GM12878 (cell line): ENCODE data around the gene UGT2A1. TPM values are rescaled to one million over a fixed set of nuclear protein-coding genes. Genes with fewer than 3 reads are reported as not detected.

ENCODE experiments used
- ATAC-seq: fragments of 200-7000 bp; cut with Tn5 transposase; 3 replicates; pipeline ENCODE4 v1.9.1; 2020; ENCODE audit warnings: mild to moderate bottlenecking, moderate library complexity
- BruUV-seq: library from RNA; stranded (reverse); fragments of 400-500 nt; replicated peaks from 2 replicates; lab custom pipeline; 2021; lab: Mats Ljungman, UMichigan
- CTCF ChIA-PET: fragments of 300-600 bp; sonication (Branson Sonifier 250); formaldehyde crosslinking; extraction: SDS; loops from one replicate; lab custom pipeline; 2021; ENCODE audit warnings: inconsistent platforms; lab: Yijun Ruan, JAX
- POLR2A ChIA-PET: fragments of 350-600 bp; formaldehyde crosslinking; extraction: SDS; loops from one replicate; lab custom pipeline; 2021; ENCODE audit warnings: inconsistent platforms; lab: Charles Lee
- RAD21 ChIA-PET: fragments of 300-600 bp; sonication (Branson Sonifier 250); formaldehyde crosslinking; loops from one replicate; lab custom pipeline; 2023; ENCODE audit warnings: antibody characterized with exemption; ENCODE audit not compliant: unreplicated experiment; lab: Charles Lee
- SMC1A ChIA-PET: fragments of 300-600 bp; sonication (Branson Sonifier 250); formaldehyde crosslinking; loops from one replicate; lab custom pipeline; 2023; ENCODE audit not compliant: unreplicated experiment, uncharacterized antibody; lab: Charles Lee
- DNase-seq: peaks from one replicate; pipeline ENCODE4 v3.0.0-alpha.2; 2011; ENCODE audit warnings: low read depth, low spot score
- FAIRE-seq: peaks from 3 replicates; lab custom pipeline; 2011; peaks lifted over from hg19 to GRCh38; lab: Jason Lieb, UNC
- H2AFZ ChIP-seq: 2 replicates; pipeline ENCODE4 v1.6.0; 2011; ENCODE audit warnings: low read depth, low read length, control low read depth; ENCODE audit not compliant: control insufficient read depth
- H3K27ac ChIP-seq: 2 replicates; pipeline ENCODE4 v1.5.1; 2011; ENCODE audit warnings: control low read depth; ENCODE audit not compliant: control insufficient read depth, insufficient read depth
- H3K27me3 ChIP-seq, 2 experiments: replicated peaks in 1 of 2; 2 replicates each; pipeline versions ENCODE4 v1.6.0 to v1.6.1; 2011; ENCODE audit warnings: low read length in 1 of 2; ENCODE audit not compliant: control insufficient read depth in 2 of 2, insufficient read depth in 2 of 2
- H3K36me3 ChIP-seq, 2 experiments: 2 replicates each; pipeline ENCODE4 v1.5.1; 2011; ENCODE audit warnings: low read length in 1 of 2; ENCODE audit not compliant: control insufficient read depth in 2 of 2, insufficient read depth in 2 of 2
- H3K4me1 ChIP-seq: 2 replicates; pipeline ENCODE4 v1.6.1; 2011; ENCODE audit warnings: mild to moderate bottlenecking, low read length, moderate library complexity, mixed read lengths; ENCODE audit not compliant: control insufficient read depth, insufficient read depth
- H3K4me2 ChIP-seq: 2 replicates; pipeline ENCODE4 v1.6.0; 2011; ENCODE audit warnings: control low read depth; ENCODE audit not compliant: control insufficient read depth, insufficient read depth
- H3K4me3 ChIP-seq: fragments of 200-600 bp; sonication (generic); 2 replicates; pipeline ENCODE4 v1.5.1; 2016
- H3K79me2 ChIP-seq: 2 replicates; pipeline ENCODE4 v1.6.0; 2011; ENCODE audit warnings: low read length; ENCODE audit not compliant: control insufficient read depth, insufficient read depth
- H3K9ac ChIP-seq: 2 replicates; pipeline ENCODE4 v1.8.0; 2011; ENCODE audit warnings: low read length, control low read depth, mixed read lengths; ENCODE audit not compliant: control insufficient read depth, insufficient read depth
- H3K9me3 ChIP-seq: replicated peaks from 3 replicates; pipeline ENCODE4 v1.5.1; 2011; ENCODE audit warnings: mild to moderate bottlenecking, low read length; ENCODE audit not compliant: control insufficient read depth, insufficient read depth
- H4K20me1 ChIP-seq: 2 replicates; pipeline ENCODE4 v1.6.0; 2011; ENCODE audit not compliant: control insufficient read depth, insufficient read depth
- CBX5 ChIP-seq: sonication (generic); IDR thresholded peaks from 2 replicates; pipeline ENCODE4 v1.6.1; 2016; ENCODE audit warnings: low read depth, moderate library complexity, mild to moderate bottlenecking, inconsistent platforms
- GABPA ChIP-seq: IDR thresholded peaks from 2 replicates; pipeline ENCODE4 v1.6.1; 2014; ENCODE audit warnings: antibody characterized with exemption, low read depth, mild to moderate bottlenecking, inconsistent platforms
- IKZF2 ChIP-seq, 2 experiments: fragments of 450-650 bp; IDR thresholded peaks; 2 replicates each; pipeline ENCODE4 v1.6.1; 2017; ENCODE audit warnings: mild to moderate bottlenecking in 2 of 2, moderate library complexity in 2 of 2
- NR2C2 ChIP-seq: IDR thresholded peaks from 2 replicates; pipeline ENCODE4 v1.6.1; 2011; ENCODE audit warnings: borderline replicate concordance, low read depth; ENCODE audit not compliant: control insufficient read depth, insufficient read length
- PBX3 ChIP-seq: IDR thresholded peaks from 2 replicates; pipeline ENCODE4 v1.6.1; 2011; ENCODE audit warnings: mild to moderate bottlenecking, low read depth, low read length, moderate library complexity; ENCODE audit not compliant: insufficient replicate concordance
- POLR2AphosphoS5 ChIP-seq: IDR thresholded peaks from 2 replicates; pipeline ENCODE4 v1.6.1; 2011; ENCODE audit warnings: mild to moderate bottlenecking, low read length, inconsistent platforms
- SIX5 ChIP-seq: IDR thresholded peaks from 2 replicates; pipeline ENCODE4 v1.6.1; 2011; ENCODE audit warnings: mild to moderate bottlenecking, low read depth, low read length, moderate library complexity; ENCODE audit not compliant: severe bottlenecking
- SMAD5 ChIP-seq: IDR thresholded peaks from 2 replicates; pipeline ENCODE4 v1.6.1; 2016; ENCODE audit warnings: antibody characterized with exemption, low read depth
- SREBF1 ChIP-seq: IDR thresholded peaks from 2 replicates; pipeline ENCODE4 v1.6.1; 2012; ENCODE audit warnings: mild to moderate bottlenecking, low read length
- TCF3 ChIP-seq: IDR thresholded peaks from 2 replicates; pipeline ENCODE4 v1.6.1; 2012; ENCODE audit warnings: low read depth, mild to moderate bottlenecking, low read length, borderline replicate concordance; ENCODE audit not compliant: insufficient read depth
- ZBED1 ChIP-seq: IDR thresholded peaks from 2 replicates; pipeline ENCODE4 v1.6.1; 2016; ENCODE audit warnings: borderline replicate concordance
- ZNF217 ChIP-seq: fragments of 450-650 bp; IDR thresholded peaks from 2 replicates; pipeline ENCODE4 v1.6.1; 2017; ENCODE audit warnings: antibody characterized with exemption, mild to moderate bottlenecking
- WGBS: methylation state at CpG from one replicate; pipeline ENCODE4 v1.1.6; 2016; ENCODE audit warnings: low lambda C conversion rate; ENCODE audit not compliant: insufficient replicate concordance, insufficient coverage; ENCODE audit errors: missing lambda C conversion rate; 5-methylcytosine and 5-hydroxymethylcytosine counted together
- in situ Hi-C: fragments of 300-500 bp; cut with MboI; formaldehyde crosslinking; loops from 9 replicates; pipeline ENCODE4 v1.14.3; 2018; ENCODE audit warnings: mixed read lengths
- intact Hi-C: fragments of 100-400 bp; cut with micrococcal nuclease; formaldehyde crosslinking; loops from one replicate; pipeline ENCODE4 v1.14.2; 2022; ENCODE audit not compliant: unreplicated experiment
- polyA plus RNA-seq, 11 experiments: library from polyadenylated mRNA; depleted of rRNA in 4 of 11; unstranded in 6 of 11; stranded (reverse) in 5 of 11; fragments of >200 nt; fragmentation: Nextera tagmentation in 4 of 11; fragmentation: Illumina TruSeq in 1 of 11; extraction: Ambion mirVana in 4 of 11; extraction: Trizol in 1 of 11; gene quantifications; 1 replicate in 1 of 11; 2 replicates in 10 of 11; pipeline versions ENCODE4 v1.2.1 to v1.2.3, GENCODE V29; 2011 to 2016; ENCODE audit warnings: inconsistent platforms in 2 of 11, missing spikeins in 2 of 11, low read depth in 1 of 11
- total RNA-seq, 4 experiments: library from RNA; depleted of rRNA in 3 of 4; stranded (reverse); fragments of >200 nt in 3 of 4; fragmentation: Illumina TruSeq in 1 of 4; extraction: Trizol in 1 of 4; gene quantifications; 2 replicates each; pipeline versions ENCODE4 v1.2.1 to v1.2.3, GENCODE V29; 2013 to 2021
- TF ChIP-seq, protein P1 (sequence below): fragments of 450-650 bp; IDR thresholded peaks from 2 replicates; pipeline ENCODE4 v1.6.1; 2017; ENCODE audit warnings: borderline replicate concordance
- TF ChIP-seq, protein P2 (sequence below): fragments of 150-350 bp; IDR thresholded peaks from 2 replicates; pipeline ENCODE4 v1.6.1; 2014; ENCODE audit warnings: mild to moderate bottlenecking, low read depth, low read length

UGT2A1 gene
- total and polyA plus RNA-seq, 10 of the 15 experiments (the other 5 are each of a cell fraction or from before 2014, with no cell fraction given) = 0.04 to 0.50 (median 0.08) TPM; not detected in 5

DNA sequence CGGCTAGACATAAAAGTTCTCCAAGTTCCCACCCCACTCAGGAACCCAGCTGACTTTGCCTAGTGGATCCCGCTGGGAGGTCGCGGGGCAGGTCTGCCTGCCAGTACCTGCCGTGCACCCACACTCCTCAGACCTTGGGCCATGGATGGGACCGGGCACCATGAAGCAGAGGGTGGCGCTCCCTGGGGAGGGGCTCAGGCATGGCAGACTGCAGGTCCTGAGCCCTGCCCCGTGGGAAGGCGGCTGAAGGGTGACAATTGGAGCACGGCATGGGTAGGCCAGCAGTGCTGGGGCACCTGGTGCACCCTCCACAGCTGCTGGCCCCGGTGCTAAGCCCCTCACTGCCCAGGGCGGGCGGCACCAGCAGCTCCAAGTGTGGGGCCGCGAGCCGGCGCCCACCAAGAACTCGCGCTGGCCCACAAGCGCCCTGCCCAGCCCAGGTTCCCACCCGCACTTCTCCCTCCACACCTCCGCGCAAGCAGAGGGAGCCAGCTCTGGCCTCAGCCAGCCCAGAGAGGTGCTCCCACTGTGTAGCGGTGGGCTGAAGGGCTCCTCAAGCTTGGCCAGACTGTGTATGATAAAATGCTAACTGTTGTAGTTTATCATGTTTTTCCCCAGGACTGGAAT, 76.7 kb downstream of the UGT2A1 start:
- Histone ChIP-seq H3K9ac (no peak overlapping the region), H2AFZ (no peak overlapping the region), H3K4me1 (no peaks in the 10 kb centered on the region), H3K4me2 (no peak overlapping the region), H3K79me2 (no peaks in the 10 kb centered on the region), H3K27me3 (no peaks in the 10 kb centered on the region), H4K20me1 (no peaks in the 10 kb centered on the region), H3K36me3 (no peaks in the 10 kb centered on the region), H3K27ac (no peak overlapping the region), H3K9me3 (no peaks in the 10 kb centered on the region), H3K4me3 (no peak overlapping the region)
- in situ Hi-C loops = no loop called here
- ChIA-PET CTCF (no interaction called here), RAD21 (no interaction called here), SMC1A (interaction anchor here (1.3 kb wide), 1 partner anchor 18 kb away, joined by 3 read pairs; no protein-coding TSS in a partner anchor), POLR2A (no interaction called here)
- TF ChIP-seq SIX5 = no peak
- TF ChIP-seq ZNF217 = no peak
- no peak for TF ChIP-seq CBX5
- TF ChIP-seq, protein P1, sequence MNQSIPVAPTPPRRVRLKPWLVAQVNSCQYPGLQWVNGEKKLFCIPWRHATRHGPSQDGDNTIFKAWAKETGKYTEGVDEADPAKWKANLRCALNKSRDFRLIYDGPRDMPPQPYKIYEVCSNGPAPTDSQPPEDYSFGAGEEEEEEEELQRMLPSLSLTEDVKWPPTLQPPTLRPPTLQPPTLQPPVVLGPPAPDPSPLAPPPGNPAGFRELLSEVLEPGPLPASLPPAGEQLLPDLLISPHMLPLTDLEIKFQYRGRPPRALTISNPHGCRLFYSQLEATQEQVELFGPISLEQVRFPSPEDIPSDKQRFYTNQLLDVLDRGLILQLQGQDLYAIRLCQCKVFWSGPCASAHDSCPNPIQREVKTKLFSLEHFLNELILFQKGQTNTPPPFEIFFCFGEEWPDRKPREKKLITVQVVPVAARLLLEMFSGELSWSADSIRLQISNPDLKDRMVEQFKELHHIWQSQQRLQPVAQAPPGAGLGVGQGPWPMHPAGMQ = no peak
- TF ChIP-seq SMAD5 = no peak
- TF ChIP-seq SREBF1 = no peak
- no peak for TF ChIP-seq GABPA
- TF ChIP-seq IKZF2 (IDR thresholded peaks at IDR 0.05) = no peak
- no peak for TF ChIP-seq PBX3
- TF ChIP-seq, protein P2, sequence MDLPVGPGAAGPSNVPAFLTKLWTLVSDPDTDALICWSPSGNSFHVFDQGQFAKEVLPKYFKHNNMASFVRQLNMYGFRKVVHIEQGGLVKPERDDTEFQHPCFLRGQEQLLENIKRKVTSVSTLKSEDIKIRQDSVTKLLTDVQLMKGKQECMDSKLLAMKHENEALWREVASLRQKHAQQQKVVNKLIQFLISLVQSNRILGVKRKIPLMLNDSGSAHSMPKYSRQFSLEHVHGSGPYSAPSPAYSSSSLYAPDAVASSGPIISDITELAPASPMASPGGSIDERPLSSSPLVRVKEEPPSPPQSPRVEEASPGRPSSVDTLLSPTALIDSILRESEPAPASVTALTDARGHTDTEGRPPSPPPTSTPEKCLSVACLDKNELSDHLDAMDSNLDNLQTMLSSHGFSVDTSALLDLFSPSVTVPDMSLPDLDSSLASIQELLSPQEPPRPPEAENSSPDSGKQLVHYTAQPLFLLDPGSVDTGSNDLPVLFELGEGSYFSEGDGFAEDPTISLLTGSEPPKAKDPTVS = no peak
- no peak for TF ChIP-seq ZBED1
- TF ChIP-seq NR2C2 = no peak
- no peak for TF ChIP-seq POLR2AphosphoS5
- no peak for TF ChIP-seq TCF3
- 59% methylated on average over 12 of the region's 24 CpGs for WGBS
- FAIRE-seq = no peak
- BruUV-seq = no TSS peak
- ATAC-seq = no peak
- DNase-seq = no peak
- intact Hi-C loops = no loop called here
